GM15510 (cell line): ENCODE measurements around the gene GPR137.
A peak's percentile ranks its signal among the peaks of the same experiment; 100 is the strongest.

ENCODE experiments used
- POLR2A ChIP-seq: IDR thresholded peaks from 3 replicates; pipeline ENCODE4 v1.6.1; 2011; ENCODE audit warnings: borderline replicate concordance; ENCODE audit not compliant: insufficient read length; ENCODE audit errors: extremely low read depth

Gene GPR137

GRCh38 chr11:64283092-64283491 lies 2.6 kb upstream of the GPR137 start:
- TF ChIP-seq POLR2A = no peak

GRCh38 chr11:64284048-64284961 lies 1.3 kb upstream of the GPR137 start, which contains the start of gene BAD:
BAD (minus strand) TSS chr11:64284665; CDS start chr11:64284368, 297 bp downstream.
- peak; percentile 63 for TF ChIP-seq POLR2A

- TF ChIP-seq POLR2A = peak; percentile 49
These were observed 495 bp downstream of the GPR137 start for GRCh38 chr11:64285885-64286800.

- TF ChIP-seq POLR2A = no peak
These were observed 1.1 kb downstream of the GPR137 start for GRCh38 chr11:64286801-64287159.

GRCh38 chr11:64287676-64288352 lies 2.2 kb downstream of the GPR137 start:
- no peak for TF ChIP-seq POLR2A

GRCh38 chr11:64288353-64288750 lies 2.7 kb downstream of the GPR137 start:
- TF ChIP-seq POLR2A = no peak

GRCh38 chr11:64289002-64289564 lies 3.4 kb downstream of the GPR137 start:
- no peak for TF ChIP-seq POLR2A

GRCh38 chr11:64290352-64291261 lies 5.0 kb downstream of the GPR137 start:
- TF ChIP-seq POLR2A = no peak

GRCh38 chr11:64291262-64291751 lies 5.7 kb downstream of the GPR137 start, which contains the start of gene KCNK4:
KCNK4 (plus strand) TSS chr11:64291302; CDS start chr11:64293019, 1,717 bp downstream.
- no peak for TF ChIP-seq POLR2A

GRCh38 chr11:64291752-64292459 lies 6.3 kb downstream of the GPR137 start:
- TF ChIP-seq POLR2A = no peak

- no peak for TF ChIP-seq POLR2A
These were observed 7.0 kb downstream of the GPR137 start for GRCh38 chr11:64292460-64293254.

- TF ChIP-seq POLR2A = no peak
These were observed 9.1 kb downstream of the GPR137 start for GRCh38 chr11:64294774-64295173.
